DMS53 treated with DMSO at 0.1 percent for 48 hours (cell line): Measurements from ENCODE around the gene PLK5.
"Not testable (repeated sequence)": the region's sequence is repeated elsewhere in the genome, so short reads cannot be mapped to it uniquely, and the experiment has no call there.

Experiments
- DNase-seq: peaks from one replicate; lab custom pipeline; 2025; ENCODE audit not compliant: unreplicated experiment; lab: John Stamatoyannopoulos, UW

PLK5 gene

GRCh38 chr19:1507763-1508506 lies 15.9 kb upstream of the PLK5 start:
- DNase-seq, result peak; percentile 66

- no peak for DNase-seq
Observed at GRCh38 chr19:1508507-1508856, 15.4 kb upstream of the PLK5 start.

GRCh38 chr19:1509602-1510441 lies 14.1 kb upstream of the PLK5 start:
- no peak for DNase-seq

- no peak for DNase-seq
Observed at GRCh38 chr19:1510442-1510806, 13.5 kb upstream of the PLK5 start.

- DNase-seq, result no peak
Observed at GRCh38 chr19:1510807-1511206, 13.1 kb upstream of the PLK5 start.

GRCh38 chr19:1511318-1512317 lies 12.3 kb upstream of the PLK5 start:
- DNase-seq, result no peak

GRCh38 chr19:1512671-1513498 lies 11.0 kb upstream of the PLK5 start, which contains the start of gene ADAMTSL5:
TSS of gene ADAMTSL5 (minus strand) at chr19:1513019. CDS start at chr19:1510943, 2,076 bp downstream.
- no peak for DNase-seq

GRCh38 chr19:1513499-1514294 lies 10.2 kb upstream of the PLK5 start:
- DNase-seq, result peak; percentile 6

- DNase-seq, result no peak
Observed at GRCh38 chr19:1514295-1514661, 9.6 kb upstream of the PLK5 start.

GRCh38 chr19:1514986-1515721 lies 8.7 kb upstream of the PLK5 start:
- no peak for DNase-seq

GRCh38 chr19:1516395-1516753 lies 7.5 kb upstream of the PLK5 start:
- no peak for DNase-seq

GRCh38 chr19:1518471-1518870 lies 5.4 kb upstream of the PLK5 start:
- DNase-seq, result no peak

- not testable (repeated sequence) for DNase-seq
Observed at GRCh38 chr19:1519802-1520201, 4.1 kb upstream of the PLK5 start.

- no peak for DNase-seq
Observed at GRCh38 chr19:1520203-1520780, 3.6 kb upstream of the PLK5 start.

GRCh38 chr19:1521636-1522035 lies 2.2 kb upstream of the PLK5 start:
- no peak for DNase-seq

GRCh38 chr19:1522061-1522460 lies 1.8 kb upstream of the PLK5 start:
- DNase-seq, result no peak

GRCh38 chr19:1522838-1523237 lies 1.0 kb upstream of the PLK5 start:
- DNase-seq, result no peak

GRCh38 chr19:1524287-1524971 lies 552 bp downstream of the PLK5 start:
- DNase-seq, result no peak
